Peyer's patch (tissue), 4 donors: Measurements from ENCODE around the gene TBCD.

Experiments used
- POLR2A ChIP-seq, 2 donors: fragments of 450-650 bp; IDR thresholded peaks; one replicate each; pipeline ENCODE4 v1.5.1; 2017; ENCODE audit warnings: antibody characterized with exemption in 2 of 2, mild to moderate bottlenecking in 2 of 2, moderate library complexity in 2 of 2
- TF ChIP-seq, protein P1 (sequence below), 6 experiments: fragments of 450-650 bp in 4 of 6; fragments of 200-600 bp in 2 of 6; sonication (generic) in 1 of 6; IDR thresholded peaks; one replicate each; pipeline ENCODE4 v1.5.1; 2017 to 2019; ENCODE audit warnings: antibody characterized with exemption in 6 of 6, mild to moderate bottlenecking in 3 of 6, moderate library complexity in 1 of 6

DNA sequence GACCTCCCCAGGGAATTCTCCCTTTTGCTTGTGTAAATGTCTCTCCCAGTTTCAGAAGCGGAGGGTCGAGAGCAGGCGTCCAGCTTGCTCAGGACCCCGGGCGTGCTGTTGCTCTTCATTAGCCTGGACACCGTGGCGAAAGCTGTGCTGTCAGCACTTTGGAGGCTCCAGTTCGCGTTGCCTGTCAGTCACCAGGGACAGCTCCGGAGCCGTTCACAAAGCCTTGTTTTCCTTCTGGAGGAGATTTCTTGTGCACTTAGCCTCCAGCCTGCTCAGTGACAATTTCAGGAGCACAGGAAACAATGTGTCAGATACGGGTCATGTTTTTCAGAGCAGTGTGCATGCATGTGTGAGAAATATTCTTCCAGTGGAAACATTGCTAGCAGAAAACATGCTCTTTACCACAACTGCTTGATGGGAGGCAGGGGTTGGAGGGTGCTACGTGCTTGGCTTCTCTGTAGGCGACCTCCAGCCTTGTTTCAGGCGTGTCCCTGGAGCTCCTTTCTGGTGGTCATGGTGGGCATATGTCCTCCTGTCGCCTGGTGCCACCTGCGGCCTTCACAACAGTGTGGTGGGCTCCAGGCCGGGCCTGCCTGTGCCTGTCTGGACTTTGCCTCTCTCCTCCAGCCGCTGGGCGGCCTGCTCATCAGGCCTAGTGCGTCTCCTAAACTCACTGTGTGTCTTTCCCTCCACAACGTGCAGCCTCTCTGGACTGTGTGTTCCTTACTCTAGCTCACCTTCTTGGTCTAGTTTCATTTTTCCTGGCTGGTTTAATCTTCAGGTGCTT lies 59.0 kb downstream of the TBCD start:
- TF ChIP-seq, protein P1, sequence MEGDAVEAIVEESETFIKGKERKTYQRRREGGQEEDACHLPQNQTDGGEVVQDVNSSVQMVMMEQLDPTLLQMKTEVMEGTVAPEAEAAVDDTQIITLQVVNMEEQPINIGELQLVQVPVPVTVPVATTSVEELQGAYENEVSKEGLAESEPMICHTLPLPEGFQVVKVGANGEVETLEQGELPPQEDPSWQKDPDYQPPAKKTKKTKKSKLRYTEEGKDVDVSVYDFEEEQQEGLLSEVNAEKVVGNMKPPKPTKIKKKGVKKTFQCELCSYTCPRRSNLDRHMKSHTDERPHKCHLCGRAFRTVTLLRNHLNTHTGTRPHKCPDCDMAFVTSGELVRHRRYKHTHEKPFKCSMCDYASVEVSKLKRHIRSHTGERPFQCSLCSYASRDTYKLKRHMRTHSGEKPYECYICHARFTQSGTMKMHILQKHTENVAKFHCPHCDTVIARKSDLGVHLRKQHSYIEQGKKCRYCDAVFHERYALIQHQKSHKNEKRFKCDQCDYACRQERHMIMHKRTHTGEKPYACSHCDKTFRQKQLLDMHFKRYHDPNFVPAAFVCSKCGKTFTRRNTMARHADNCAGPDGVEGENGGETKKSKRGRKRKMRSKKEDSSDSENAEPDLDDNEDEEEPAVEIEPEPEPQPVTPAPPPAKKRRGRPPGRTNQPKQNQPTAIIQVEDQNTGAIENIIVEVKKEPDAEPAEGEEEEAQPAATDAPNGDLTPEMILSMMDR (IDR thresholded peaks at IDR 0.05) = no peak
- no peak for TF ChIP-seq POLR2A (IDR thresholded peaks at IDR 0.05)
